Large intestine (tissue), 3 donors: ENCODE data around the gene CEP131. TPM values are rescaled to one million over a fixed set of nuclear protein-coding genes. Genes with fewer than 3 reads are reported as not detected.

Source experiments
- DNase-seq, 2 donors: peaks; one replicate each; pipeline versions ENCODE4 v3.0.0 to v3.0.0-alpha.2; 2013
- H3K27ac ChIP-seq: one replicate; pipeline ENCODE4 v1.5.1; 2013; ENCODE audit warnings: low read length
- H3K27me3 ChIP-seq: 2 replicates; pipeline ENCODE4 v1.6.1; 2013; ENCODE audit warnings: low read length; ENCODE audit not compliant: control insufficient read depth, insufficient read depth
- H3K36me3 ChIP-seq: 2 replicates; pipeline ENCODE4 v1.6.1; 2013; ENCODE audit warnings: low read length; ENCODE audit not compliant: control insufficient read depth, insufficient read depth
- H3K4me1 ChIP-seq: one replicate; pipeline ENCODE4 v1.6.1; 2013; ENCODE audit warnings: low read length; ENCODE audit not compliant: control insufficient read depth, insufficient read depth
- H3K4me3 ChIP-seq: one replicate; pipeline ENCODE4 v1.5.1; 2013; ENCODE audit warnings: low read length
- H3K9me3 ChIP-seq: one replicate; pipeline ENCODE4 v1.6.1; 2013; ENCODE audit warnings: mild to moderate bottlenecking, low read depth, low read length, moderate library complexity; ENCODE audit not compliant: control insufficient read depth
- WGBS: methylation state at CpG from one replicate; pipeline ENCODE4 v1.1.5; 2013; ENCODE audit warnings: low lambda C conversion rate; ENCODE audit not compliant: insufficient coverage; 5-methylcytosine and 5-hydroxymethylcytosine counted together
- polyA plus RNA-seq: library from polyadenylated mRNA; unstranded; fragments of 120-200 nt; gene quantifications from one replicate; pipeline ENCODE4 v1.2.1, GENCODE V29; 2013

CEP131 gene
- polyA plus RNA-seq, 1 donor = 9.0 TPM

GRCh38 chr17:81197831-81198490 is 24.8 kb downstream of the CEP131 start:
- Histone ChIP-seq H3K4me3 (no peak overlapping the region), H3K9me3 (no peaks in the 10 kb centered on the region), H3K27ac (no peak overlapping the region), H3K4me1 (peaks cover 5% of the 10 kb centered on the region), H3K36me3 (peaks cover 10% of the 10 kb centered on the region), H3K27me3 (no peaks in the 10 kb centered on the region)
- DNase-seq = no peak
- WGBS = no CpG with 5 or more reads among the region's 21 CpGs

- Histone ChIP-seq H3K4me1 (peaks cover 5% of the 10 kb centered on the region), H3K36me3 (peaks cover 10% of the 10 kb centered on the region), H3K27ac (no peak overlapping the region), H3K27me3 (no peaks in the 10 kb centered on the region), H3K9me3 (no peaks in the 10 kb centered on the region), H3K4me3 (no peak overlapping the region)
- DNase-seq = no peak
- WGBS = no CpG with 5 or more reads among the region's 14 CpGs
These were observed 25.4 kb downstream of the CEP131 start for GRCh38 chr17:81197409-81197795.

GRCh38 chr17:81196505-81197408 is 26.0 kb downstream of the CEP131 start:
- H3K9me3 ChIP-seq = no peaks in the 10 kb centered on the region
- H3K36me3 ChIP-seq = peaks cover 10% of the 10 kb centered on the region
- H3K27me3 ChIP-seq = no peaks in the 10 kb centered on the region
- H3K27ac ChIP-seq = no peak overlapping the region
- no CpG with 5 or more reads among the region's 45 CpGs for WGBS
- H3K4me3 ChIP-seq = no peak overlapping the region
- peaks cover 5% of the 10 kb centered on the region for H3K4me1 ChIP-seq
- DNase-seq = no peak

- H3K9me3 ChIP-seq = no peaks in the 10 kb centered on the region
- no peak for DNase-seq
- H3K27ac ChIP-seq = no peak overlapping the region
- H3K4me3 ChIP-seq = no peak overlapping the region
- no CpG with 5 or more reads among the region's 14 CpGs for WGBS
- peaks cover 10% of the 10 kb centered on the region for H3K36me3 ChIP-seq
- no peaks in the 10 kb centered on the region for H3K27me3 ChIP-seq
- H3K4me1 ChIP-seq = peaks cover 4% of the 10 kb centered on the region
These were observed 26.7 kb downstream of the CEP131 start for GRCh38 chr17:81195941-81196495.

- Histone ChIP-seq H3K4me3 (no peak overlapping the region), H3K27ac (no peak overlapping the region), H3K27me3 (no peaks in the 10 kb centered on the region), H3K9me3 (no peaks in the 10 kb centered on the region), H3K4me1 (no peaks in the 10 kb centered on the region), H3K36me3 (peaks cover 10% of the 10 kb centered on the region)
- WGBS = no CpG with 5 or more reads among the region's 37 CpGs
- DNase-seq = no peak
These were observed 27.5 kb downstream of the CEP131 start for GRCh38 chr17:81194941-81195901.

- Histone ChIP-seq H3K4me3 (no peak overlapping the region), H3K9me3 (no peaks in the 10 kb centered on the region), H3K4me1 (no peaks in the 10 kb centered on the region), H3K27ac (no peak overlapping the region), H3K27me3 (no peaks in the 10 kb centered on the region), H3K36me3 (peaks cover 11% of the 10 kb centered on the region)
- WGBS = no CpG with 5 or more reads among the region's 21 CpGs
- DNase-seq = no peak
These were observed 28.5 kb downstream of the CEP131 start for GRCh38 chr17:81194225-81194760.

GRCh38 chr17:81193470-81194224 is 29.1 kb downstream of the CEP131 start:
- DNase-seq = no peak
- peaks cover 13% of the 10 kb centered on the region for H3K36me3 ChIP-seq
- H3K27ac ChIP-seq = no peak overlapping the region
- WGBS = 60% methylated on average over 1 of the region's 38 CpGs
- H3K27me3 ChIP-seq = no peaks in the 10 kb centered on the region
- no peak overlapping the region for H3K4me3 ChIP-seq
- H3K9me3 ChIP-seq = no peaks in the 10 kb centered on the region
- no peaks in the 10 kb centered on the region for H3K4me1 ChIP-seq

GRCh38 chr17:81193051-81193410 is 29.7 kb downstream of the CEP131 start:
- Histone ChIP-seq H3K4me1 (no peaks in the 10 kb centered on the region), H3K27me3 (no peaks in the 10 kb centered on the region), H3K36me3 (peaks cover 13% of the 10 kb centered on the region), H3K4me3 (no peak overlapping the region), H3K9me3 (no peaks in the 10 kb centered on the region), H3K27ac (no peak overlapping the region)
- no CpG with 5 or more reads among the region's 17 CpGs for WGBS
- DNase-seq = no peak

- Histone ChIP-seq H3K27ac (no peak overlapping the region), H3K36me3 (peaks cover 13% of the 10 kb centered on the region), H3K27me3 (no peaks in the 10 kb centered on the region), H3K4me1 (no peaks in the 10 kb centered on the region), H3K9me3 (no peaks in the 10 kb centered on the region), H3K4me3 (no peak overlapping the region)
- no CpG with 5 or more reads among the region's 34 CpGs for WGBS
- DNase-seq = no peak
These were observed 30.2 kb downstream of the CEP131 start for GRCh38 chr17:81192386-81193050.
